ENCODE data around the gene HLA-DMB.

HLA-DMB gene

GRCh38 chr6:32912951-32913350 lies 27.9 kb downstream of the HLA-DMB start:
- WGBS, 2 donors (ENCODE audit: extremely low coverage in 2 of 2, insufficient read length in 2 of 2, insufficient replicate concordance in 1 of 2): no CpG with 5 or more reads among the region's 1 CpG

GRCh38 chr6:32908897-32909296 lies 31.9 kb downstream of the HLA-DMB start:
- Histone ChIP-seq H2AK5ac (ENCODE audit: low read depth, low read length) (no peak overlapping the region), H3K4me1 (ENCODE audit: control insufficient read depth in 2 of 2, insufficient read depth in 1 of 2, low read depth in 1 of 2, low read length in 2 of 2) (no peaks in the 10 kb centered on the region), H3K23ac (ENCODE audit: low read depth, low read length, poor library complexity) (no peak overlapping the region), H3K18ac (ENCODE audit: low read length) (no peak overlapping the region), H3K14ac (ENCODE audit: low read length) (no peak overlapping the region), H3K9ac (ENCODE audit: low read depth, low read length, poor library complexity) (no peak overlapping the region), H3K36me3 (replicated peaks in 1 of 2; ENCODE audit: control insufficient read depth in 2 of 2, insufficient read depth in 2 of 2, low read length in 2 of 2) (no peaks in the 10 kb centered on the region), H2BK15ac (ENCODE audit: low read length) (no peak overlapping the region), H2BK5ac (ENCODE audit: low read length) (no peak overlapping the region), H3K4me3 (ENCODE audit: low read length in 2 of 2) (no peak overlapping the region), H3K4ac (ENCODE audit: low read length) (no peak overlapping the region), H2AFZ (ENCODE audit: low read length) (no peak overlapping the region), H2BK120ac (ENCODE audit: low read depth, low read length) (no peak overlapping the region), H3K79me1 (ENCODE audit: low read depth, low read length) (no peaks in the 10 kb centered on the region), H3K9me3 (replicated peaks in 1 of 2; ENCODE audit: control insufficient read depth in 2 of 2, insufficient read depth in 1 of 2, low read depth in 1 of 2, low read length in 2 of 2) (no peaks in the 10 kb centered on the region), H3K27ac (replicated peaks; ENCODE audit: low read length) (no peak overlapping the region), H4K8ac (ENCODE audit: low read depth, low read length) (no peak overlapping the region), H4K91ac (ENCODE audit: low read depth, low read length, poor library complexity) (no peak overlapping the region), H3K4me2 (ENCODE audit: insufficient read depth, low read length, poor library complexity, severe bottlenecking) (no peak overlapping the region), H3K27me3 (ENCODE audit: control insufficient read depth in 3 of 3, insufficient read depth in 3 of 3, low read depth in 1 of 3, low read length in 3 of 3) (no peaks in the 10 kb centered on the region), H2BK12ac (ENCODE audit: low read length) (no peak overlapping the region)
- WGBS, 2 donors (ENCODE audit: extremely low coverage in 2 of 2, insufficient read length in 2 of 2, insufficient replicate concordance in 1 of 2): no CpG with 5 or more reads among the region's 2 CpGs
- no peak for DNase-seq (ENCODE audit: low spot score)

More at GRCh38 chr6:32912951-32913350, 27.9 kb downstream of the HLA-DMB start:
- Histone ChIP-seq H4K8ac (ENCODE audit: low read depth, low read length) (no peak overlapping the region), H2AK5ac (ENCODE audit: low read depth, low read length) (no peak overlapping the region), H3K27me3 (ENCODE audit: control insufficient read depth in 3 of 3, insufficient read depth in 3 of 3, low read depth in 1 of 3, low read length in 3 of 3) (peaks cover 0 to 16% (median 0%) of the 10 kb centered on the region in 3 experiments), H2BK5ac (ENCODE audit: low read length) (no peak overlapping the region), H3K9me3 (replicated peaks in 1 of 2; ENCODE audit: control insufficient read depth in 2 of 2, insufficient read depth in 1 of 2, low read depth in 1 of 2, low read length in 2 of 2) (no peaks in the 10 kb centered on the region), H2BK15ac (ENCODE audit: low read length) (no peak overlapping the region), H3K4me1 (ENCODE audit: control insufficient read depth in 2 of 2, insufficient read depth in 1 of 2, low read depth in 1 of 2, low read length in 2 of 2) (no peaks in the 10 kb centered on the region), H2BK12ac (ENCODE audit: low read length) (no peak overlapping the region), H3K4me2 (ENCODE audit: insufficient read depth, low read length, poor library complexity, severe bottlenecking) (no peak overlapping the region), H3K27ac (replicated peaks; ENCODE audit: low read length) (no peak overlapping the region), H3K23ac (ENCODE audit: low read depth, low read length, poor library complexity) (no peak overlapping the region), H3K4ac (ENCODE audit: low read length) (no peak overlapping the region), H2BK120ac (ENCODE audit: low read depth, low read length) (no peak overlapping the region), H2AFZ (ENCODE audit: low read length) (no peak overlapping the region), H3K4me3 (ENCODE audit: low read length in 2 of 2) (no peak overlapping the region), H4K91ac (ENCODE audit: low read depth, low read length, poor library complexity) (no peak overlapping the region), H3K18ac (ENCODE audit: low read length) (no peak overlapping the region), H3K9ac (ENCODE audit: low read depth, low read length, poor library complexity) (no peak overlapping the region), H3K14ac (ENCODE audit: low read length) (no peak overlapping the region), H3K36me3 (replicated peaks in 1 of 2; ENCODE audit: control insufficient read depth in 2 of 2, insufficient read depth in 2 of 2, low read length in 2 of 2) (no peaks in the 10 kb centered on the region), H3K79me1 (ENCODE audit: low read depth, low read length) (no peaks in the 10 kb centered on the region)
- DNase-seq (ENCODE audit: low spot score): no peak

GRCh38 chr6:32906539-32906938 lies 34.3 kb downstream of the HLA-DMB start:
- Histone ChIP-seq H2BK5ac (ENCODE audit: low read length) (no peak overlapping the region), H3K23ac (ENCODE audit: low read depth, low read length, poor library complexity) (no peak overlapping the region), H3K18ac (ENCODE audit: low read length) (no peak overlapping the region), H4K91ac (ENCODE audit: low read depth, low read length, poor library complexity) (no peak overlapping the region), H3K4me1 (ENCODE audit: control insufficient read depth in 2 of 2, insufficient read depth in 1 of 2, low read depth in 1 of 2, low read length in 2 of 2) (no peaks in the 10 kb centered on the region), H3K27me3 (ENCODE audit: control insufficient read depth in 3 of 3, insufficient read depth in 3 of 3, low read depth in 1 of 3, low read length in 3 of 3) (no peaks in the 10 kb centered on the region), H3K4me2 (ENCODE audit: insufficient read depth, low read length, poor library complexity, severe bottlenecking) (no peak overlapping the region), H2BK12ac (ENCODE audit: low read length) (no peak overlapping the region), H2BK15ac (ENCODE audit: low read length) (no peak overlapping the region), H3K27ac (replicated peaks; ENCODE audit: low read length) (no peak overlapping the region), H4K8ac (ENCODE audit: low read depth, low read length) (no peak overlapping the region), H2AFZ (ENCODE audit: low read length) (no peak overlapping the region), H3K9ac (ENCODE audit: low read depth, low read length, poor library complexity) (no peak overlapping the region), H3K36me3 (replicated peaks in 1 of 2; ENCODE audit: control insufficient read depth in 2 of 2, insufficient read depth in 2 of 2, low read length in 2 of 2) (peaks cover 0 to 3% of the 10 kb centered on the region in 2 donors), H3K9me3 (replicated peaks in 1 of 2; ENCODE audit: control insufficient read depth in 2 of 2, insufficient read depth in 1 of 2, low read depth in 1 of 2, low read length in 2 of 2) (no peaks in the 10 kb centered on the region), H3K4me3 (ENCODE audit: low read length in 2 of 2) (no peak overlapping the region), H3K4ac (ENCODE audit: low read length) (no peak overlapping the region), H3K79me1 (ENCODE audit: low read depth, low read length) (no peaks in the 10 kb centered on the region), H3K14ac (ENCODE audit: low read length) (no peak overlapping the region), H2BK120ac (ENCODE audit: low read depth, low read length) (no peak overlapping the region), H2AK5ac (ENCODE audit: low read depth, low read length) (no peak overlapping the region)
- DNase-seq (ENCODE audit: low spot score): no peak
- WGBS, 2 donors (ENCODE audit: extremely low coverage in 2 of 2, insufficient read length in 2 of 2, insufficient replicate concordance in 1 of 2): no CpG with 5 or more reads among the region's 1 CpG

GRCh38 chr6:32905078-32905477 lies 35.8 kb downstream of the HLA-DMB start:
- no peak overlapping the region for H3K23ac ChIP-seq (ENCODE audit: low read depth, low read length, poor library complexity)
- no peak overlapping the region for H2BK15ac ChIP-seq (ENCODE audit: low read length)
- no peak overlapping the region for H3K4ac ChIP-seq (ENCODE audit: low read length)
- H3K9ac ChIP-seq (ENCODE audit: low read depth, low read length, poor library complexity): no peak overlapping the region
- no peak overlapping the region for H2AK5ac ChIP-seq (ENCODE audit: low read depth, low read length)
- no peak overlapping the region for H4K8ac ChIP-seq (ENCODE audit: low read depth, low read length)
- no peaks in the 10 kb centered on the region for H3K4me1 ChIP-seq (ENCODE audit: control insufficient read depth in 2 of 2, insufficient read depth in 1 of 2, low read depth in 1 of 2, low read length in 2 of 2)
- no peak overlapping the region for H3K27ac ChIP-seq (replicated peaks; ENCODE audit: low read length)
- no CpG with 5 or more reads among the region's 2 CpGs for WGBS, 2 donors (ENCODE audit: extremely low coverage in 2 of 2, insufficient read length in 2 of 2, insufficient replicate concordance in 1 of 2)
- H2AFZ ChIP-seq (ENCODE audit: low read length): no peak overlapping the region
- no peak overlapping the region for H2BK120ac ChIP-seq (ENCODE audit: low read depth, low read length)
- H3K36me3 ChIP-seq (replicated peaks in 1 of 2; ENCODE audit: control insufficient read depth in 2 of 2, insufficient read depth in 2 of 2, low read length in 2 of 2): peaks cover 4 to 11% of the 10 kb centered on the region in 2 donors
- H4K91ac ChIP-seq (ENCODE audit: low read depth, low read length, poor library complexity): no peak overlapping the region
- H3K27me3 ChIP-seq (ENCODE audit: control insufficient read depth in 3 of 3, insufficient read depth in 3 of 3, low read depth in 1 of 3, low read length in 3 of 3): no peaks in the 10 kb centered on the region
- H2BK5ac ChIP-seq (ENCODE audit: low read length): no peak overlapping the region
- H3K4me2 ChIP-seq (ENCODE audit: insufficient read depth, low read length, poor library complexity, severe bottlenecking): no peak overlapping the region
- H3K79me1 ChIP-seq (ENCODE audit: low read depth, low read length): no peaks in the 10 kb centered on the region
- no peaks in the 10 kb centered on the region for H3K9me3 ChIP-seq (replicated peaks in 1 of 2; ENCODE audit: control insufficient read depth in 2 of 2, insufficient read depth in 1 of 2, low read depth in 1 of 2, low read length in 2 of 2)
- DNase-seq (ENCODE audit: low spot score): no peak
- no peak overlapping the region for H3K4me3 ChIP-seq (ENCODE audit: low read length in 2 of 2)
- no peak overlapping the region for H3K18ac ChIP-seq (ENCODE audit: low read length)
- H3K14ac ChIP-seq (ENCODE audit: low read length): no peak overlapping the region
- H2BK12ac ChIP-seq (ENCODE audit: low read length): no peak overlapping the region
